ENCODE data around the gene CAMKK1. TPM values are rescaled to one million over a fixed set of nuclear protein-coding genes. Genes with fewer than 3 reads are reported as not detected.

CAMKK1 gene
- polyA plus RNA-seq, 1 of the 3 experiments (the other 2 are of a cell fraction) = 6.8 TPM

DNA sequence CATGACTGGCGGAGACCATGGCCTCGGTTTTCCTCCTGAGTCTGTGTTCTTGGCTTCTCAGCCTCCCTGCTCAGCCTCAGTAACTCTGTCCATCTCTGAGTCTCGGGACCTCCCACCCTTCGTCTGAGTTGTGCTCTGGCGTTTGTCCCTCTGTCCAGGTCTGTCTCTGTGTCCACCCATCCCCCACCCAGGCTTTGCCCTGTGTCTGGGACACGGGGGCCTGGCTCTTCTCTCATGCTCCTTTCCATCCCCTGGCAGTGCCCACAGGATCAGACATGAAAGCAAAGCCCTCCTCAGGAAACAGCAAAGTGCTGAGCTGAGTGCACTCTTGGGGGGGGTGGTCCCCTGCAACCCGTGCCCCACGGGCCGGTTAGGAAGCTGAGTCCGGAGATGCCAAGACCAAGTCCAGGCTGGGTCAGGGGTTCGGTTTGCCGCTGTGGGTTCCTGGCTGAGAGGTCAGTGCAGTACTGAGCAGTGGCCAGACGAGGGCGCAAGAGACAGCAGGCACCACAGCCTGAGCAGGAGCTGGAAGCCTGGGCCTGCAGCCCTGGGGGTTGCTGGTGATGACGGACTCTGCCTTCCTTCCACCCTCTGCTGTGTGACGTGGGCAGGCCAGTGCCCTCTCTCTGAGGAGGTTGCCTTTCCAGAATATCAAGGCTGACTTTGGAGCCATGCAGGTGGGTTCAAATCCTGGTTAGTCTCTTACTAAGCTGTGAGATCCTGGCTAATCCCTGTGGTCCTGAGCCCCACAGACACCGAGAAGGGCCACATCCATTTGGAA is 20.9 kb upstream of the CAMKK1 start:
- Histone ChIP-seq H3F3A (replicated peaks; ENCODE audit: insufficient read depth) (no peaks in the 10 kb centered on the region), H4K20me1 (ENCODE audit: insufficient read depth) (no peaks in the 10 kb centered on the region), H3K27ac (ENCODE audit: low read depth in 2 of 2, low read length in 1 of 2) (no peak overlapping the region), H3K79me2 (ENCODE audit: insufficient read depth) (no peaks in the 10 kb centered on the region), H3K9me2 (no peaks in the 10 kb centered on the region), H3K4me3 (ENCODE audit: low read depth in 2 of 2, low read length in 1 of 2) (peak overlapping the region in 1 of 2 experiments; percentile 36; a peak in 1 of 4 replicates), H3K4me2 (no peak overlapping the region), H3K4me1 (ENCODE audit: control insufficient read depth in 1 of 2, insufficient read depth in 2 of 2, low read depth in 1 of 2, low read length in 1 of 2) (peaks cover 0 to 16% of the 10 kb centered on the region in 2 experiments; a peak in 1 of 4 replicates), H3K36me3 (replicated peaks in 1 of 2; ENCODE audit: control insufficient read depth in 1 of 2, insufficient read depth in 2 of 2, low read length in 1 of 2) (no peaks in the 10 kb centered on the region), H3K9ac (no peak overlapping the region), H2AFZ (ENCODE audit: low read depth) (no peak overlapping the region), H3K27me3 (ENCODE audit: insufficient read depth) (no peaks in the 10 kb centered on the region), H3K9me3 (no peaks in the 10 kb centered on the region)
- DNase-seq = peak; percentile 91
- ChIA-PET CTCF (interaction anchor here (0.5 to 3.6 kb wide), 71 partner anchors 9 to 499 kb away, joined by 3 to 88 read pairs (median 4); partner anchors contain the start of genes CAMKK1, CYB5D2 and NCBP3), POLR2A (no interaction called here)
- WGBS (ENCODE audit: low lambda C conversion rate) = 29% methylated on average over 11 of the region's 17 CpGs
- no peak for TF ChIP-seq ELF1 (IDR thresholded peaks at IDR 0.05)
- TF ChIP-seq, protein P1, sequence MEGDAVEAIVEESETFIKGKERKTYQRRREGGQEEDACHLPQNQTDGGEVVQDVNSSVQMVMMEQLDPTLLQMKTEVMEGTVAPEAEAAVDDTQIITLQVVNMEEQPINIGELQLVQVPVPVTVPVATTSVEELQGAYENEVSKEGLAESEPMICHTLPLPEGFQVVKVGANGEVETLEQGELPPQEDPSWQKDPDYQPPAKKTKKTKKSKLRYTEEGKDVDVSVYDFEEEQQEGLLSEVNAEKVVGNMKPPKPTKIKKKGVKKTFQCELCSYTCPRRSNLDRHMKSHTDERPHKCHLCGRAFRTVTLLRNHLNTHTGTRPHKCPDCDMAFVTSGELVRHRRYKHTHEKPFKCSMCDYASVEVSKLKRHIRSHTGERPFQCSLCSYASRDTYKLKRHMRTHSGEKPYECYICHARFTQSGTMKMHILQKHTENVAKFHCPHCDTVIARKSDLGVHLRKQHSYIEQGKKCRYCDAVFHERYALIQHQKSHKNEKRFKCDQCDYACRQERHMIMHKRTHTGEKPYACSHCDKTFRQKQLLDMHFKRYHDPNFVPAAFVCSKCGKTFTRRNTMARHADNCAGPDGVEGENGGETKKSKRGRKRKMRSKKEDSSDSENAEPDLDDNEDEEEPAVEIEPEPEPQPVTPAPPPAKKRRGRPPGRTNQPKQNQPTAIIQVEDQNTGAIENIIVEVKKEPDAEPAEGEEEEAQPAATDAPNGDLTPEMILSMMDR (IDR thresholded peaks at IDR 0.05) = peak; percentile 95
- peak; percentile 94 for TF ChIP-seq SMC3 (IDR thresholded peaks at IDR 0.05; ENCODE audit: low read depth, low read length)
- no peak for TF ChIP-seq MXI1 (IDR thresholded peaks at IDR 0.05; ENCODE audit: low read depth, low read length)
- TF ChIP-seq YY1 (IDR thresholded peaks at IDR 0.05; ENCODE audit: low read depth) = no peak
- TF ChIP-seq RAD21 (IDR thresholded peaks at IDR 0.05; ENCODE audit: low read length) = peak; percentile 93

DNA sequence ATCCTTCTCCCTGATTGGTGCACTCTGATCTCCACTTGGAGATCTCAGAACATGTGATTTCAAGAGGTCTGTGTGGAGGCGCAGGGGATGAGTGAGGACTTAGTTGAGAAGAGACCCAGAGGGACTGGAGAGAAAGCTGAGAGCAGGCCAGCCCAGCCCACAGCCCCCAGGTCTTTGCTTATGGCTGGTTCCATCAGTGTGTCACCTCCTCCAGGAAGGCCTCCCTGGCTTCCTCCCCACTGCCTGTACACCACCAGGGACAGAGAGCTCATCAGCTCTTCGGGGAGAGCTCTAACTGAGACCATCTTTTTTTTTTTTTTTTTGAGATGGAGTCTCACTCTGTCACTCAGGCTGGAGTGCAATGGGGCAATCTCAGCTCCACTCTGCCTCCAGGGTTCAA is 20.0 kb upstream of the CAMKK1 start:
- H4K20me1 ChIP-seq (ENCODE audit: insufficient read depth) = no peaks in the 10 kb centered on the region
- no peaks in the 10 kb centered on the region for H3K36me3 ChIP-seq (replicated peaks in 1 of 2; ENCODE audit: control insufficient read depth in 1 of 2, insufficient read depth in 2 of 2, low read length in 1 of 2)
- TF ChIP-seq GABPA (IDR thresholded peaks at IDR 0.05; ENCODE audit: low read depth) (no peak), GATA2 (CRISPR knock-in tag; IDR thresholded peaks at IDR 0.05) (no peak), EP300 (IDR thresholded peaks at IDR 0.05; ENCODE audit: borderline replicate concordance in 1 of 2, low read depth in 1 of 2, low read length in 1 of 2) (no peak), TEAD4 (IDR thresholded peaks at IDR 0.05; ENCODE audit: borderline replicate concordance, insufficient read depth) (no peak), NRF1 (IDR thresholded peaks at IDR 0.05; ENCODE audit: low read depth, low read length) (no peak), TCF12 (IDR thresholded peaks at IDR 0.05) (no peak)
- H3K27ac ChIP-seq (ENCODE audit: low read depth in 2 of 2, low read length in 1 of 2) = no peak overlapping the region
- no peak overlapping the region for H3K4me2 ChIP-seq
- H3K4me3 ChIP-seq (ENCODE audit: low read depth in 2 of 2, low read length in 1 of 2) = no peak overlapping the region
- ChIA-PET CTCF (interaction anchor here (0.8 to 3.6 kb wide), 24 partner anchors 9 to 489 kb away, joined by 3 to 88 read pairs (median 10); no protein-coding TSS in a partner anchor), POLR2A (interaction anchor here (0.7 kb wide), 1 partner anchor 176 kb away, joined by 3 read pairs; no protein-coding TSS in a partner anchor)
- no peaks in the 10 kb centered on the region for H3K9me3 ChIP-seq
- 79% methylated on average over 2 of the region's 2 CpGs for WGBS (ENCODE audit: low lambda C conversion rate)
- H3K9me2 ChIP-seq = no peaks in the 10 kb centered on the region
- peaks cover 0 to 10% of the 10 kb centered on the region in 2 experiments; a peak in 1 of 4 replicates for H3K4me1 ChIP-seq (ENCODE audit: control insufficient read depth in 1 of 2, insufficient read depth in 2 of 2, low read depth in 1 of 2, low read length in 1 of 2)
- no peaks in the 10 kb centered on the region for H3K79me2 ChIP-seq (ENCODE audit: insufficient read depth)
- no peak for DNase-seq
- H3K9ac ChIP-seq = no peak overlapping the region
- no peaks in the 10 kb centered on the region for H3K27me3 ChIP-seq (ENCODE audit: insufficient read depth)
- no peaks in the 10 kb centered on the region for H3F3A ChIP-seq (replicated peaks; ENCODE audit: insufficient read depth)
- H2AFZ ChIP-seq (ENCODE audit: low read depth) = no peak overlapping the region
